ENCODE measurements around the gene ILDR1. TPM values are rescaled to one million over a fixed set of nuclear protein-coding genes. Genes with fewer than 3 reads are reported as not detected.
"Not testable (repeated sequence)": the region's sequence is repeated elsewhere in the genome, so short reads cannot be mapped to it uniquely, and the experiment has no call there.

ILDR1 gene
- total RNA-seq, 1 experiment from 2014 or later, result 2.3 TPM

DNA sequence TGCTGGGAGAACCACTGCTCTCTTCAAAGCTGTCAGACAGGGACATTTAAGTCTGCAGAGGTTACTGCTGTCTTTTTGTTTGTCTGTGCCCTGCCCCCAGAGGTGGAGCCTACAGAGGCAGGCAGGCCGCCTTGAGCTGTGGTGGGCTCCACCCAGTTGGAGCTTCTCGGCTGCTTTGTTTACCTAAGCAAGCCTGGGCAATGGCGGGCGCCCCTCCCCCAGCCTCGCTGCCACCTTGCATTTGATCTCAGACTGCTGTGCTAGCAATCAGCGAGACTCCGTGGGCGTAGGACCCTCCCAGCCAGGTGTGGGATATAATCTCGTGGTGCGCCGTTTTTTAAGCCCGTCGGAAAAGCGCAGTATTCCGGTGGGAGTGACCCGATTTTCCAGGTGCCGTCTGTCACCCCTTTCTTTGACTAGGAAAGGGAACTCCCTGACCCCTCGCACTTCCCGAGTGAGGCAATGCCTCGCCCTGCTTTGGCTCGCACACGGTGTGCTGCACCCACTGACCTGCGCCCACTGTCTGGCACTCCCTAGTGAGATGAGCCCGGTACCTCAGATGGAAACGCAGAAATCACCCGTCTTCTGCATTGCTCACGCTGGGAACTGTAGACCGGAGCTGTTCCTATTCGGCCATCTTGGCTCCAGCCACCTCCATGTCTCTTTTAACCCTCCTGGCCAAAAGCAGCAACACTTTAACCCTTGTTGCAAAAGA lies 83.7 kb downstream of the ILDR1 start:
- Mint-ChIP-seq H3K4me3 (peak overlapping the region; percentile 54), H3K27ac (peak overlapping the region; percentile 95), H3K36me3 (peaks cover 15% of the 10 kb centered on the region), H3K4me1 (peaks cover 38% of the 10 kb centered on the region)
- H3K27me3 Mint-ChIP-seq (ENCODE audit: low read depth); H3K9me3 Mint-ChIP-seq; ATAC-seq; POLR2A ChIA-PET: not testable (repeated sequence)
- TF ChIP-seq FOXK1 (CRISPR knock-in tag; IDR thresholded peaks at IDR 0.05), result 0 out of 2 replicates have a peak, but pooled peaks have one; percentile 52
- TF ChIP-seq, protein P1, sequence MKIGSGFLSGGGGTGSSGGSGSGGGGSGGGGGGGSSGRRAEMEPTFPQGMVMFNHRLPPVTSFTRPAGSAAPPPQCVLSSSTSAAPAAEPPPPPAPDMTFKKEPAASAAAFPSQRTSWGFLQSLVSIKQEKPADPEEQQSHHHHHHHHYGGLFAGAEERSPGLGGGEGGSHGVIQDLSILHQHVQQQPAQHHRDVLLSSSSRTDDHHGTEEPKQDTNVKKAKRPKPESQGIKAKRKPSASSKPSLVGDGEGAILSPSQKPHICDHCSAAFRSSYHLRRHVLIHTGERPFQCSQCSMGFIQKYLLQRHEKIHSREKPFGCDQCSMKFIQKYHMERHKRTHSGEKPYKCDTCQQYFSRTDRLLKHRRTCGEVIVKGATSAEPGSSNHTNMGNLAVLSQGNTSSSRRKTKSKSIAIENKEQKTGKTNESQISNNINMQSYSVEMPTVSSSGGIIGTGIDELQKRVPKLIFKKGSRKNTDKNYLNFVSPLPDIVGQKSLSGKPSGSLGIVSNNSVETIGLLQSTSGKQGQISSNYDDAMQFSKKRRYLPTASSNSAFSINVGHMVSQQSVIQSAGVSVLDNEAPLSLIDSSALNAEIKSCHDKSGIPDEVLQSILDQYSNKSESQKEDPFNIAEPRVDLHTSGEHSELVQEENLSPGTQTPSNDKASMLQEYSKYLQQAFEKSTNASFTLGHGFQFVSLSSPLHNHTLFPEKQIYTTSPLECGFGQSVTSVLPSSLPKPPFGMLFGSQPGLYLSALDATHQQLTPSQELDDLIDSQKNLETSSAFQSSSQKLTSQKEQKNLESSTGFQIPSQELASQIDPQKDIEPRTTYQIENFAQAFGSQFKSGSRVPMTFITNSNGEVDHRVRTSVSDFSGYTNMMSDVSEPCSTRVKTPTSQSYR (CRISPR knock-in tag; IDR thresholded peaks at IDR 0.05), result peak; percentile 67; the same call in 1 of the 2 replicates
- CTCF ChIA-PET, result interaction anchor here (1.3 kb wide), 1 partner anchor 44 kb away, joined by 3 read pairs; the partner anchor contains the start of gene SLC15A2
- DNase-seq (ENCODE audit: low spot score), result peak; percentile 56

Other genes starting within 250 kb of the ILDR1 start
- gene IQCB1, start 187.2 kb downstream of the ILDR1 start, total RNA-seq (2021), result 26.8 to 30.2 TPM (median 27.7 TPM) in 3 replicates
- 5.3 to 7.6 TPM (median 7.0 TPM) in 3 replicates for gene EAF2, start 187.0 kb downstream of the ILDR1 start, total RNA-seq (2021)
- gene SLC15A2, start 127.8 kb downstream of the ILDR1 start, total RNA-seq (2021), result 2.4 to 3.8 TPM (median 3.4 TPM) in 3 replicates
- gene CD86, start 33.1 kb upstream of the ILDR1 start, total RNA-seq (2021), result 0.25 to 0.61 TPM (median 0.30 TPM) in 3 replicates
- 0.16 to 0.24 TPM (median 0.21 TPM) in 3 replicates for gene CASR, start 161.4 kb upstream of the ILDR1 start, total RNA-seq (2021)

All from WTC11 (cell line).